Activated CD4-positive, alpha-beta T cell treated with anti-CD3 and anti-CD28 coated beads for 1 hour (primary cell): ENCODE results near the gene IL1RAPL1.

Experiments used
- DNase-seq: peaks from one replicate; pipeline ENCODE4 v3.0.0-alpha.2; 2020

IL1RAPL1 gene

GRCh38 chrX:28586981-28587551 lies at the start of gene IL1RAPL1:
Gene IL1RAPL1, plus strand, starts transcription at chrX:28587446.
- DNase-seq: no peak

GRCh38 chrX:28542791-28543190 lies 44.5 kb upstream of the IL1RAPL1 start:
- DNase-seq: no peak

- DNase-seq: no peak
Observed at GRCh38 chrX:28549838-28550237, 37.4 kb upstream of the IL1RAPL1 start.

GRCh38 chrX:28550331-28550872 lies 36.8 kb upstream of the IL1RAPL1 start:
- DNase-seq: no peak

- no peak for DNase-seq
Observed at GRCh38 chrX:28552322-28552721, 34.9 kb upstream of the IL1RAPL1 start.

GRCh38 chrX:28552882-28553829 lies 34.1 kb upstream of the IL1RAPL1 start:
- no peak for DNase-seq

GRCh38 chrX:28576117-28576516 lies 11.1 kb upstream of the IL1RAPL1 start:
- DNase-seq: no peak

- no peak for DNase-seq
Observed at GRCh38 chrX:28581522-28581921, 5.7 kb upstream of the IL1RAPL1 start.

GRCh38 chrX:28582511-28582910 lies 4.7 kb upstream of the IL1RAPL1 start:
- no peak for DNase-seq

GRCh38 chrX:28584025-28584424 lies 3.2 kb upstream of the IL1RAPL1 start:
- no peak for DNase-seq

GRCh38 chrX:28585767-28586166 lies 1.5 kb upstream of the IL1RAPL1 start:
- no peak for DNase-seq

GRCh38 chrX:28586286-28586685 lies 960 bp upstream of the IL1RAPL1 start:
- no peak for DNase-seq

GRCh38 chrX:28589046-28589445 lies 1.8 kb downstream of the IL1RAPL1 start:
- no peak for DNase-seq

- DNase-seq: no peak
Observed at GRCh38 chrX:28590396-28590795, 3.1 kb downstream of the IL1RAPL1 start.

- no peak for DNase-seq
Observed at GRCh38 chrX:28591542-28591941, 4.3 kb downstream of the IL1RAPL1 start.

- DNase-seq: no peak
Observed at GRCh38 chrX:28595346-28595745, 8.1 kb downstream of the IL1RAPL1 start.

- no peak for DNase-seq
Observed at GRCh38 chrX:28599957-28600356, 12.7 kb downstream of the IL1RAPL1 start.

- no peak for DNase-seq
Observed at GRCh38 chrX:28609003-28609402, 21.8 kb downstream of the IL1RAPL1 start.

GRCh38 chrX:28609917-28610613 lies 22.8 kb downstream of the IL1RAPL1 start:
- no peak for DNase-seq

GRCh38 chrX:28610746-28611145 lies 23.5 kb downstream of the IL1RAPL1 start:
- no peak for DNase-seq

GRCh38 chrX:28613558-28613957 lies 26.3 kb downstream of the IL1RAPL1 start:
- no peak for DNase-seq

GRCh38 chrX:28625223-28625622 lies 38.0 kb downstream of the IL1RAPL1 start:
- DNase-seq: no peak

- DNase-seq: no peak
Observed at GRCh38 chrX:28626515-28626914, 39.3 kb downstream of the IL1RAPL1 start.
